G401.6 (cell line): ENCODE data around the gene TBX21.

ENCODE experiments used
- FAIRE-seq: peaks from 2 replicates; lab custom pipeline; 2012; peaks lifted over from hg19 to GRCh38; lab: Jason Lieb, UNC

Gene TBX21

DNA sequence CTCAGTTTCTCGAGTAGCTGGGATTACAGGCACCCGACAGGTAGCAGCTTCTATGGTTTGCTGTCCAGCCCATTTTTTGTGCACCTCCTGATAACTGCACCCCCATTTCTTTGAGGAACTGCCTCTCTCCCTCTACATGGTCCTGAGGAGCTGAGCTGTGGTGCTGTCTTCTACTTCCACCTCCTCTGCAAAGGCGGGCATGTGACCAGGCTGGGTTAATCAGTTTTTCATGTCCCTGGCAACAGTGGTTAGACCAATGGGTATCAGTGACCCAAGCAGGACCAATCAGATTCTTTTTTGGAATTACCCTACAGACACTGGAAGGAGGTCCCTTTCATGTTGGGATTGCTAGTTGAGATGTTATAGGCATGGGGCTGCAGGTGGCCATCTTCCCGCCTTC lies 41.3 kb downstream of the TBX21 start:
- FAIRE-seq = no peak

DNA sequence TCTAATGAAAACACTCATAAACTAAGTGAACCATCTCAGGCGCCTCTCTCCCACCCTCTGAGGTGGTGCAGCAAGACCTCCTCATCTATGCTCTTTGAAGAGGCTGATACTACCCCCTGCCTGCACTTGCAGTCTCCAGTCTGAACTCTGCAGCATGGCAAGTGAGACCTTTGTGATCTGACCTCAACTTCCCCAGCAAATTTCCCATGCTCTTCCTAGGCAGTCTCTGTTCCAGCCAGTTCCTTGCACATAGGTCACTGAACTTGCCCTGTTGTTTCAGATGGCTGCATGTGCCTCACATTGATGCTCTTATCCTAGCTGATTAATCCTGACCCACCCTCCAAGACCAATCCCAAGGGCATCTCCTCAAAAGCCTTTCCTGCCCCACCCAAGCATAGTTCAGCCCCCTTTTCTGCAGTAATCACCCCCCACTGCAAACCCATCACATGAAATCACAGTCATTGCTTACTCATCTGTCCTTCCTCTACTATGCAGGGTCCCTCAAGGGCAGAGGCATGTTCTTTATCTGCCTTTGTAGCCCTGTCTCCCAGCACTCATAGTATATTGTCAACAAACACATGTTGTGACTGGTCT lies 42.0 kb downstream of the TBX21 start:
- FAIRE-seq = no peak

DNA sequence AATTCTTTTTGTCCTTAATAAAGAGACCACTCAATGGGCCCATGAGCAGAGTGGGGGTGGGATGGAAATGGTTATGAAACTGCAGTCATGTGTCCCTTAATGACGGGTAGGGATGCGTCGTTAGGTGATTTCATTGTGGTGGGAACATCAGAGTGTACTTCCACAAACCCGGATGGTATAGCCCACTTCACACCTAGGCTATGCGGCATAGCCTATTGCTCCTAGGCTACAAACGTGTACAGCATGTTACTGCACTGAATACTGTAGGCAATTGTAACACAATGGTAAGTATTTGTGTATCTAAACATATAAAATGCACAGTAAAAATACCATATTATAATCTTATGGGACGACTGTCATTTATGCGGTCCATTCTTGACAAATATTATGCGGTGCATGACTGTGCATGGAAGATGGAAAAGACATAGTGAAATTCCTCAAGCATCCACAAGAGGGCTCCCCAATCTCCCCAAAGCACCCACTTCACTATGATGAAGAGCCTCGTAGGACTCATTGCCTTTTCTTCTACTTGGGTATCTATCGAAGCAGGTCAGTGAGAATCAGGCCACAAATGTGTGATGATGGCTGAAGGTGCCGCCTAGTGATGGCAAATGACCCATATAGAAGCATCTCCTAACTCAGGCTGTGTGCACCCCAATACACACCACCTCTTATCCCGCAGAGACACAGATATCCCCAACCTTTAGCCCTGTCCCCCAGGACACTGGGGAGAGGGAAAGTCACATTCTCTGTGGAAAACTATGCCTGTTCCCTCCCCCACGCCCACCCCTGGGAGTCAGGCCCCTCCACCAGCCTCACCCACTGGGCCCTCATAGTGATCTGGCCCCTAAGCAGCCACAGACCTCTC lies 43.5 kb downstream of the TBX21 start:
- FAIRE-seq = peak; percentile 93

DNA sequence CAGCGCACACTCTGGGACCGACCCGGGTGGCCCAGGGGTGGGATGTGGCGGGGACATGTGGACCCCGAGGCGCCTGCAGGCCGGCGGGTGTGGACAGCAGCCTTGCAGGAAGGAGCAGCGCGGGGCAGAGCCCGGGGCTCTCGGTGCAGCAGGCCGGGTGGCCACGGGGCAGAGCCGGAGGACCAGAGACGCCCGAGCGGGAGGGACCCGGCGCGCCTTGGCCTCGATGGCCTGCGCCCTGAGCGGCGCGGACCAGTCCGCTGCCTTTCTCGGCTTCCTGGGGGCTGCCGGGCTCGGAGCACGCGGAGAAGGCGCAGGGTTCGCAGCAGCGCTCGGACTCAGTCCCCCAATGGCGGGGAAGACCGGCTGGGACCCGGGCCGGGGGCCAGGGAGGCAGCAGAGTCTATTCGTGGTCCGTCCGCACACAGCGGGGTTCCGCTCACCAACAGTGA lies 45.2 kb downstream of the TBX21 start:
- FAIRE-seq = no peak

DNA sequence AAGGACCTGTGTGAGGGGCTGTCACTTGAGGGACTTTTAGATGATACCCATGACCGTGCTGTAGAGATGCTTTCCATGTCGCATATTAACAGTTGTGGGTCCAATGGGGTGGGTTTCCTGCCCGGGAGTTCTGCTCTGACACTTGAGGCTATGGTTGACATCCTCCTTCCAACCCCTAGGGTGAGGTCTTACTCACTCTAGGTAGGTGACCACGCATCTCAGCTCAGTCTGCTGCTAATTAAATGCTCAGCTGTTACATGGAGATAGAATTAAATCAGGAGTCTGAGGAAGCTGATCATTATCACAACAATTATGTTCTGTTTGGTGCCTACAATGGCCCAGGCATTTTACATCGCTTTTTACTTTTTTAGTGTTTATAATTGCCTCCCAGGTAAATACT lies 48.4 kb downstream of the TBX21 start:
- FAIRE-seq = no peak

DNA sequence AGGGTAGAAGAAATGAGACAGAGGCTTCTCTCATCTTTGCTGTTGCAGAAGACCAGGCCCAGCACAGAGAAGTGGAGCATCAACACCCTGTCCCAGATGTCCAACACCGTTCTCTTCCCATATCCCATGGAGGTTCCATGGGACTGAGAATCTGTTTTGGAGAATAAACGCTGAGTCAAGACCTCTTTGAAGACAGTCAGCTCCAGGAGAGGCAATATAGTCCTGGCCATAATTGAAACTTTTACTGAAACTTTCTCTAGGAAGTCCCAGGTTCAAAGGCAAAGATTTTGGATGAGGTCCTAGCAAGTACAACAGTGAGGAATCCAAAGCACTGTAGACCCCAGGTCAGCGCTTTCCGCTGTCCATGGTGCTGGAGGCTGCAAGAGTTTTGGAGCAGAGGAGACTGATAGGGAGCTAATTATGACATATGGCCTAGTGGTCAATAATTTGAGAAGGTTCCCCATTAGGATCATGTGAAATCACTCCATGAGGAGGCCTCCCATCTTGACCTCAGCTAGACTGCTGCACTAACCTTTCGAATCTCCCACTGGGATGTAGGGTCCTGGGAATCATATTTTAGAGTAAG lies 52.6 kb downstream of the TBX21 start:
- no peak for FAIRE-seq

DNA sequence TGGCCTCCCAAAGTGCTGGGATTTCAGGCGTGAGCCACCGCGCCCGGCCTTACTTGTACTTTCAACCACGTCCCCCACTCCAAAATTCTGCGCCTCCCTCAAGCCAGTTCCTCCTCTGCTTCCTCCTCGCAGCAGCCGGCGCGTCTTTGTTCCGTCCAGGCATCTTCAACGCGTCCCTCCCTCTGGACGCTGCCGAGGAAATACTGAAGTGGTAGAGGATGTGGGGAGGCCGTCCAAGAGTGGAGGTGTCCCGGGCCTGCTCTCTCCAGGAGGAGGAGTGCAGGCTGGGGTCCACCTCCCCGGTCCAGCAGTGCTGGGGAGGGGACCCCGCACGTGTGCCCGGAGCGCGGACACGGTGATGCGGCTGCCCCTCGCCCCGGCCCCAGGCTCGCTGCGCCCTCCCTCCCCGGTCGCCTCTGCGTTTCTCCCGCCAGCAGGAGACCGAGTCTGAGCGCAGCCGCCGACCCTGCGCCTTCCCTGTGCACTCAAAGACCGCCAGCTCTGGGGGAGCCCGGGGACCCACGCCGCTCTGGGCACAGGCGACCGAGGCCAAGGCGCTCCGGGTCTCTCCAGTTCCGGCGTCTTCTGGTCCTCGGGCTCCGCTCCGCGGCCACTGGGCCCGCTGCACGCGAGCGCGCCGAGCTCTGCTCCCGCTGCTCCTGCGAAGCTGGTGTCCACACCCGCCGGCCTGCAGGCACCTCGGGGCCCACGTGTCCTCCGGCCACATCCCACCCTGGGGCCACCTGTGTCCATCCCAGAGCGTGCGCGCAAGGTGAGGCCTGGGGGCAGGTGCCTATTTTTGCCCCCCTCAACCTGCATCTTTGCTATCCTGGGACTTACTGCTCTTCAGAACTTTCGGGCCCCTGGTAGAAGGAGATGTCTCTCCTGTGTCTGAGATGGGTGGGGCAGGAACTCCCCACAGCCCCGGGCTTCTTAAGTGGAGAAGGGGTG lies 56.9 kb downstream of the TBX21 start:
- no peak for FAIRE-seq

DNA sequence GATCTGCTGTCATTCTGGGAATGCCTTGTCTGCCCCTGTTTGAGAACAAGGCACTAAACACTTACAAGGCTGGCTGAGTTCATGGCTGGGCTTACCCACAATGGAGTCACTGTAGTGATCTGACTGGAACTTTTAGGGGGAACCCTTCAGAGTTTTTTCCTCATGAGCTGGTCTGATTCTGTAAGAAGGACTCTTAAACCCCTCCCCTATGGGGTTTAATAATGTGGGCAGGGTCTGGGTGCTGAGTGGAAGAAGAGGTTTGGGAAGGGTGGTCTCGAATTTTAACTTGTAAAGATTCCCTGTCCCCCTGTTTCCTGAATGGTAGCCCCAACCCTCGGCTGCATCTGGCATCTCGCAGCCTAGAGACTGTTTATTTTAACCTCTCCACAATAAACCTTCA lies 58.0 kb downstream of the TBX21 start:
- no peak for FAIRE-seq

DNA sequence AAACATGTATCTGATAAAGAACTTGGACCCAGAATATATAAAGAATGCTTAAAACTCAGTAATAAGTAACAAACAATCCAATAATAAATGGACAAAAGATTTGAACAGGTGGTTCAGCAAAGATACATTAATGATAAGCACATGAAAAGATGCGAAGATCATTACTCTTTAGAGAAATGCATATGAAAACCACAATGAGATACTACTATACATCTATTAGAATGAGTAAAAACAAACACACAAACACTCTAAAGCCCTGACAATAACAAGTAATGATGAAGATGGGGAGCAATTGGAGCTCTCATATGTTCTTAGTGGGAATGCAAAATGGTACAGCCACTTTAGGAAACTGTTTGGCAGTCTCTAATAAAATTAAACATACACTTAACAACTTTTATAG lies 59.4 kb downstream of the TBX21 start:
- no peak for FAIRE-seq

DNA sequence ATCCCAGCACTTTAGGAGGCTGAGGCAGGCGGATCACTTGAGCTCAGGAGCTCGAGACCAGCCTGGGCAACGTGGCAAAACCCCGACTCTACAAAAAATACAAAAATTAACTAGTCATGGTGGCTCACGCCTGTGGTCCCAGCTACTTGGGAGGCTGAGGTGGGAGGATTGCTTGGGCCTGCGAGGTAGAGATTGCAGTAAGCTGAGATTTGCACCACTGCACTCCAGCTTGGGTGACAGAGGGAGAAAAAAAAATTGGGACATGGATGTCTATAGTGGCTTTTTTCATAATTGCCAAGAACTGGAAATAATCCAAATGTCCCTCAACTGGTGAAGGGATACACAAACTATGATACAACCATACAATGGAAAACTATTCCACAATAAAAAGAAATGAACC lies 59.9 kb downstream of the TBX21 start:
- FAIRE-seq = no peak
